Psoas muscle (tissue), 8 donors: Measurements from ENCODE around the gene CALML6. TPM values are rescaled to one million over a fixed set of nuclear protein-coding genes. Genes with fewer than 3 reads are reported as not detected.

Source experiments
- ATAC-seq, 4 donors: fragments of 200-7000 bp; cut with Tn5 transposase; one replicate each; pipeline ENCODE4 v1.9.1; 2020; ENCODE audit warnings: moderate library complexity in 3 of 4, mild to moderate bottlenecking in 2 of 4
- DNase-seq, 2 donors: peaks; one replicate each; pipeline ENCODE4 v3.0.0-alpha.2; 2020
- H3K27ac ChIP-seq: fragments of 200-600 bp; one replicate; pipeline ENCODE4 v1.8.0; 2022
- H3K27me3 ChIP-seq, 3 donors: fragments of 200-600 bp in 1 of 3; one replicate each; pipeline versions ENCODE4 v1.6.1 to v1.8.0; 2013 to 2022; ENCODE audit warnings: low read length in 2 of 3, mild to moderate bottlenecking in 2 of 3, moderate library complexity in 1 of 3; ENCODE audit not compliant: insufficient read depth in 3 of 3
- H3K36me3 ChIP-seq, 2 donors: fragments of 200-600 bp in 1 of 2; one replicate each; pipeline versions ENCODE4 v1.6.1 to v1.8.0; 2013 to 2022; ENCODE audit warnings: low read depth in 1 of 2, mild to moderate bottlenecking in 1 of 2, moderate library complexity in 1 of 2; ENCODE audit not compliant: insufficient read depth in 1 of 2
- H3K4me1 ChIP-seq: fragments of 200-600 bp; one replicate; pipeline ENCODE4 v1.8.0; 2022
- H3K4me3 ChIP-seq: fragments of 200-600 bp; one replicate; pipeline ENCODE4 v1.8.0; 2022; ENCODE audit warnings: mild to moderate bottlenecking
- H3K9me3 ChIP-seq: fragments of 200-600 bp; one replicate; pipeline ENCODE4 v1.8.0; 2022
- CTCF ChIP-seq: fragments of 200-600 bp; IDR thresholded peaks from one replicate; pipeline ENCODE4 v1.8.0; 2022; ENCODE audit warnings: antibody characterized with exemption
- WGBS, 3 donors: extraction: QIAGEN DNeasy Blood & Tissue Kit; methylation state at CpG; one replicate each; pipeline versions ENCODE4 v1.1.6 to v1.1.7; 2013; 5-methylcytosine and 5-hydroxymethylcytosine counted together
- intact Hi-C, 2 donors: fragments of 100-400 bp; cut with DNase I; formaldehyde crosslinking; loops; one replicate each; pipeline versions ENCODE4 v1.11.0 to v1.14.2; 2022
- polyA plus RNA-seq, 3 donors: library from polyadenylated mRNA; stranded (reverse); fragments of 200-250 nt; gene quantifications; one replicate each; pipeline ENCODE4 v1.2.3, GENCODE V29; 2013
- total RNA-seq, 4 donors: library from RNA; stranded (reverse); fragmentation: NEBNext Ultra II Directional in 2 of 4; extraction: Animal tissue kit (Norgen Biotek cat#: 25700) in 2 of 4; gene quantifications; one replicate each; pipeline versions ENCODE4 v1.2.1 to v1.2.4, GENCODE V29; 2021 to 2023
- donor health status: healthy with polysubstance abuse.
- donor health status: DM: no; HTN: no; CAD: no; lungs with moderate emphysema.
- donor health status: Bipolar disorder and iron deficiency.
- donor health status: healthy.
- donor health status: DM: yes; HTN: yes; CAD: no.
- donor health status: DM: no; HTN: no; CAD: no.
- donor health status: DM: no; HTN: no; CAD: no.
- donor health status: DM: yes; HTN: yes; CAD: no.

CALML6 gene
- total and polyA plus RNA-seq, 7 donors, result 4.2 to 75.4 (median 25.6) TPM

GRCh38 chr1:1939296-1940122 is 24.4 kb downstream of the CALML6 start:
- no peak for TF ChIP-seq CTCF
- no peaks in the 10 kb centered on the region for H3K4me1 ChIP-seq
- DNase-seq, result peak in 1 of 2 donors; percentile 45
- peaks cover 0 to 40% (median 0%) of the 10 kb centered on the region in 3 donors for H3K27me3 ChIP-seq
- H3K9me3 ChIP-seq, result no peaks in the 10 kb centered on the region
- no peak overlapping the region for H3K27ac ChIP-seq
- no peak for ATAC-seq
- no peaks in the 10 kb centered on the region for H3K36me3 ChIP-seq
- intact Hi-C loops, result loop anchor here in 1 of 2 donors (5.0 kb wide), 1 partner anchor 108 kb away; no protein-coding TSS in a partner anchor
- no peak overlapping the region for H3K4me3 ChIP-seq
- WGBS, 3 donors, result 85 to 87% (median 87%) methylated on average over 26 to 28 of the region's 28 CpGs

GRCh38 chr1:1940123-1940425 is 25.0 kb downstream of the CALML6 start:
- H3K36me3 ChIP-seq, result no peaks in the 10 kb centered on the region
- intact Hi-C loops, result loop anchor here in 1 of 2 donors (5.0 kb wide), 1 partner anchor 107 kb away; no protein-coding TSS in a partner anchor

GRCh38 chr1:1941211-1941841 is 26.3 kb downstream of the CALML6 start:
- H3K27me3 ChIP-seq, result peaks cover 0 to 44% (median 0%) of the 10 kb centered on the region in 3 donors
- no peak for DNase-seq

More at GRCh38 chr1:1940123-1940425, 25.0 kb downstream of the CALML6 start:
- WGBS, 3 donors, result 79 to 84% (median 84%) methylated on average over 12 of the region's 12 CpGs
- no peak for ATAC-seq
- Histone ChIP-seq H3K27me3 (peaks cover 0 to 40% (median 0%) of the 10 kb centered on the region in 3 donors), H3K4me3 (no peak overlapping the region), H3K27ac (no peak overlapping the region), H3K4me1 (no peaks in the 10 kb centered on the region), H3K9me3 (no peaks in the 10 kb centered on the region)
- no peak for TF ChIP-seq CTCF
- DNase-seq, result no peak

More at GRCh38 chr1:1941211-1941841, 26.3 kb downstream of the CALML6 start:
- H3K4me3 ChIP-seq, result no peak overlapping the region
- ATAC-seq, result no peak
- H3K9me3 ChIP-seq, result no peaks in the 10 kb centered on the region
- no peak for TF ChIP-seq CTCF
- intact Hi-C loops, result loop anchor here in 1 of 2 donors (5.0 kb wide), 1 partner anchor 106 kb away; no protein-coding TSS in a partner anchor
- H3K4me1 ChIP-seq, result no peaks in the 10 kb centered on the region
- H3K36me3 ChIP-seq, result no peaks in the 10 kb centered on the region
- no peak overlapping the region for H3K27ac ChIP-seq
- 58 to 69% (median 61%) methylated on average over 19 of the region's 19 CpGs for WGBS, 3 donors
